HepG2 (cell line): ENCODE data around the gene METTL23. TPM values are rescaled to one million over a fixed set of nuclear protein-coding genes. Genes with fewer than 3 reads are reported as not detected.

Experiments used
- CENPT ChIP-seq: sonication (generic); formaldehyde crosslinking; IDR thresholded peaks from 2 replicates; pipeline ENCODE4 v1.8.0; 2022; ENCODE audit warnings: low read depth, mild to moderate bottlenecking, moderate library complexity, missing genetic modification reagents
- IRF2 ChIP-seq: IDR thresholded peaks from 2 replicates; pipeline ENCODE4 v1.6.1; 2018; ENCODE audit warnings: missing genetic modification reagents, missing compliant biosample characterization
- KLF13 ChIP-seq: sonication (generic); formaldehyde crosslinking; IDR thresholded peaks from 2 replicates; pipeline ENCODE4 v1.4.0; 2020; ENCODE audit warnings: mild to moderate bottlenecking, missing genetic modification reagents
- MEIS2 ChIP-seq: sonication (generic); formaldehyde crosslinking; IDR thresholded peaks from 2 replicates; pipeline ENCODE4 v1.9.0; 2021; ENCODE audit warnings: mild to moderate bottlenecking, missing genetic modification reagents
- MXI1 ChIP-seq: IDR thresholded peaks from 3 replicates; pipeline ENCODE4 v1.6.1; 2012; ENCODE audit warnings: low read depth, low read length, inconsistent platforms, borderline replicate concordance
- PLRG1 ChIP-seq: fragments of 450-650 bp; conservative IDR thresholded peaks from 2 replicates; pipeline ENCODE4 v1.6.1; 2016
- RFX1 ChIP-seq: fragments of 450-650 bp; IDR thresholded peaks from 2 replicates; pipeline ENCODE4 v1.6.1; 2017
- SATB2 ChIP-seq: sonication (generic); formaldehyde crosslinking; IDR thresholded peaks from 2 replicates; pipeline ENCODE4 v1.5.0; 2020; ENCODE audit warnings: missing genetic modification reagents
- SMYD3 ChIP-seq: sonication (generic); formaldehyde crosslinking; IDR thresholded peaks from 2 replicates; pipeline ENCODE4 v1.8.1; 2023; ENCODE audit warnings: mild to moderate bottlenecking, missing genetic modification reagents
- TBL1XR1 ChIP-seq: fragments of 150-350 bp; IDR thresholded peaks from 2 replicates; pipeline ENCODE4 v1.6.1; 2014; ENCODE audit warnings: borderline replicate concordance, low read length; ENCODE audit not compliant: partially characterized antibody
- ZNF101 ChIP-seq: sonication (generic); formaldehyde crosslinking; IDR thresholded peaks from 2 replicates; pipeline ENCODE4 v1.4.0; 2020; ENCODE audit warnings: mild to moderate bottlenecking, low read depth, missing genetic modification reagents, borderline replicate concordance
- ZNF317 ChIP-seq: sonication (generic); formaldehyde crosslinking; IDR thresholded peaks from 2 replicates; pipeline ENCODE4 v1.5.0; 2020; ENCODE audit warnings: mild to moderate bottlenecking, missing genetic modification reagents
- ZNF546 ChIP-seq: sonication (generic); formaldehyde crosslinking; conservative IDR thresholded peaks from 2 replicates; pipeline ENCODE4 v1.8.1; 2023; ENCODE audit warnings: mild to moderate bottlenecking, missing genetic modification reagents
- ZNF558 ChIP-seq: sonication (generic); formaldehyde crosslinking; IDR thresholded peaks from 2 replicates; pipeline ENCODE4 v1.9.0; 2022; ENCODE audit warnings: mild to moderate bottlenecking, missing genetic modification reagents, borderline replicate concordance
- ZNF615 ChIP-seq: sonication (generic); formaldehyde crosslinking; IDR thresholded peaks from 2 replicates; pipeline ENCODE4 v1.5.0; 2020; ENCODE audit warnings: mild to moderate bottlenecking, missing genetic modification reagents, borderline replicate concordance
- polyA plus RNA-seq, 8 experiments: library from polyadenylated mRNA; depleted of rRNA in 3 of 8; stranded (reverse) in 7 of 8; unstranded in 1 of 8; fragments of >200 nt; fragmentation: Illumina TruSeq in 4 of 8; extraction: Trizol in 4 of 8; gene quantifications; 2 replicates each; pipeline versions ENCODE4 v1.2.1 to v1.2.3, GENCODE V29; 2011 to 2016; ENCODE audit warnings: low read depth in 4 of 8, missing spikeins in 1 of 8, mixed read lengths in 1 of 8; ENCODE audit not compliant: insufficient read depth in 1 of 8
- total RNA-seq, 5 experiments: library from RNA; depleted of rRNA; stranded (reverse); fragments of >200 nt; fragmentation: Illumina TruSeq; extraction: Trizol; gene quantifications; 2 replicates each; pipeline ENCODE4 v1.2.3, GENCODE V29; 2016; ENCODE audit warnings: low read depth in 1 of 5
- TF ChIP-seq, protein P1 (sequence below), 2 experiments: sonication (generic) in 1 of 2; formaldehyde crosslinking in 1 of 2; IDR thresholded peaks; 2 replicates each; pipeline versions ENCODE4 v1.6.1 to v1.9.0; 2014 to 2022; ENCODE audit warnings: antibody characterized with exemption in 1 of 2, borderline replicate concordance in 1 of 2, inconsistent platforms in 1 of 2, low read depth in 1 of 2, missing genetic modification reagents in 1 of 2
- TF ChIP-seq, protein P2 (sequence below): sonication (generic); formaldehyde crosslinking; IDR thresholded peaks from 2 replicates; pipeline ENCODE4 v1.5.0; 2020; ENCODE audit warnings: missing genetic modification reagents, mild to moderate bottlenecking, borderline replicate concordance
- TF ChIP-seq, protein P3 (sequence below): sonication (generic); formaldehyde crosslinking; IDR thresholded peaks from 2 replicates; pipeline ENCODE4 v1.8.0; 2022; ENCODE audit warnings: missing genetic modification reagents, low read depth, mild to moderate bottlenecking, borderline replicate concordance
- TF ChIP-seq, protein P4 (sequence below): sonication (generic); formaldehyde crosslinking; IDR thresholded peaks from 2 replicates; pipeline ENCODE4 v1.4.0; 2020; ENCODE audit warnings: missing genetic modification reagents, borderline replicate concordance

METTL23 gene
- total and polyA plus RNA-seq, 2 of the 13 experiments (the other 11 are each of a cell fraction or from before 2014, with no cell fraction given), result 39.9 to 104 TPM

DNA sequence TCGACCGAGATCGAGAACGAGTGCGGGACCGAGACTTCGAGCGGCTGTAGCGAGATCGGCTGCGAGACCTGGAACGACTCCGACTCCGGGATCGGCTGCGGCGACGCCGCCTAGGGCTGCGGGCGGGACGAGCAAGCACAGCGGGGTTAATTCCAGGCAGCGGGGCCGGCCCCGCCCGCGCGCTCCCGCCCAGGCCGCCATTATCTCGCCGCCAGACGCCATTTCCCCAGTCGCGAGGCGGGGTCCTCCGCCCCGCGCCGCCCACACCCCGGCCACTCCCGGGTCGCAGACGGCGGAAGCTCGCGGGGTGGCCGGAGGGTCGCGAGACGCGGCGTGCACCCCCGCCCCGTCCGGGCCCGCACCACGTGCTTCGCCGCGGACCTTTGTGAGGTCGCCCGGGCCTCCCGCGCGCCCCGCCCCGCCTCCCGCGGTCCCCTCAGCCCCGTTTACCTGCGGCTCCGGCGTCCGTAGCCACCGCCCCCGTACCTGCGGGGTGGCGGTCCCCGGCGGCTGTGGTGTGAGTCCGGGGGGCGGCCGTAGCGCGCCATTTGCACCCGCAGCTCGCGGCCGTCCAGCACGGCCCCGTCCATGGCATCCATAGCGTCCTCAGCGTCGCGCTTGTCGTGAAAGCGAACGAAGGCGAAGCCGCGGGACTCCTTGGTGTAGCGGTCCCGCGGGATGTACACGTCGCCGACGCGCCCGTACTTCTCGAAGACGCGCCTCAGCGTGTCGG is 9.9 kb downstream of the METTL23 start (continued):
- TF ChIP-seq, protein P1, sequence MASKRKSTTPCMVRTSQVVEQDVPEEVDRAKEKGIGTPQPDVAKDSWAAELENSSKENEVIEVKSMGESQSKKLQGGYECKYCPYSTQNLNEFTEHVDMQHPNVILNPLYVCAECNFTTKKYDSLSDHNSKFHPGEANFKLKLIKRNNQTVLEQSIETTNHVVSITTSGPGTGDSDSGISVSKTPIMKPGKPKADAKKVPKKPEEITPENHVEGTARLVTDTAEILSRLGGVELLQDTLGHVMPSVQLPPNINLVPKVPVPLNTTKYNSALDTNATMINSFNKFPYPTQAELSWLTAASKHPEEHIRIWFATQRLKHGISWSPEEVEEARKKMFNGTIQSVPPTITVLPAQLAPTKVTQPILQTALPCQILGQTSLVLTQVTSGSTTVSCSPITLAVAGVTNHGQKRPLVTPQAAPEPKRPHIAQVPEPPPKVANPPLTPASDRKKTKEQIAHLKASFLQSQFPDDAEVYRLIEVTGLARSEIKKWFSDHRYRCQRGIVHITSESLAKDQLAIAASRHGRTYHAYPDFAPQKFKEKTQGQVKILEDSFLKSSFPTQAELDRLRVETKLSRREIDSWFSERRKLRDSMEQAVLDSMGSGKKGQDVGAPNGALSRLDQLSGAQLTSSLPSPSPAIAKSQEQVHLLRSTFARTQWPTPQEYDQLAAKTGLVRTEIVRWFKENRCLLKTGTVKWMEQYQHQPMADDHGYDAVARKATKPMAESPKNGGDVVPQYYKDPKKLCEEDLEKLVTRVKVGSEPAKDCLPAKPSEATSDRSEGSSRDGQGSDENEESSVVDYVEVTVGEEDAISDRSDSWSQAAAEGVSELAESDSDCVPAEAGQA (IDR thresholded peaks at IDR 0.05; ENCODE audit: low read depth), result peak; percentile 92
- TF ChIP-seq, protein P1 (CRISPR knock-in tag; IDR thresholded peaks at IDR 0.05; ENCODE audit: borderline replicate concordance), result no peak
- TF ChIP-seq SMYD3 (CRISPR knock-in tag) (no peak), PLRG1 (no peak), ZNF546 (peak; percentile 27; the same call in 1 of the 2 replicates), SATB2 (no peak; the same call in 1 of the 2 replicates), ZNF615 (CRISPR knock-in tag) (no peak), CENPT (CRISPR knock-in tag) (no peak; the same call in 1 of the 2 replicates), IRF2 (CRISPR knock-in tag) (peak; percentile 23; the same call in 1 of the 2 replicates), ZNF558 (CRISPR knock-in tag) (no peak), ZNF317 (CRISPR knock-in tag) (no peak), RFX1 (no peak), MEIS2 (peak; percentile 8; the same call in 1 of the 2 replicates), TBL1XR1 (no peak), ZNF101 (CRISPR knock-in tag) (no peak), MXI1 (peak; percentile 61; the same call in 1 of the 3 replicates), KLF13 (CRISPR knock-in tag) (no peak)
- TF ChIP-seq, protein P2, sequence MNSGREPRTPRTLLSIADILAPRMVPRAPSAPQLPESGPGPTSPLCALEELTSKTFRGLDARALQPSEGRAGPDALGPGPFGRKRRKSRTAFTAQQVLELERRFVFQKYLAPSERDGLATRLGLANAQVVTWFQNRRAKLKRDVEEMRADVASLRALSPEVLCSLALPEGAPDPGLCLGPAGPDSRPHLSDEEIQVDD (CRISPR knock-in tag), result no peak
- TF ChIP-seq, protein P3, sequence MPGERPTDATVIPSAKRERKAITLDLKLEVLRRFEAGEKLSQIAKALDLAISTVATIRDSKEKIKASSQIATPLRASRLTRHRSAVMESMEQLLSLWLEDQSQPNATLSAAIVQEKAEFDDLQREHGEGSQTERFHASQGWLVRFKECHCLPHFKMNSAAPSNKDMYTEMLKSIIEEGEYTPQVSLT, result no peak
- TF ChIP-seq, protein P4, sequence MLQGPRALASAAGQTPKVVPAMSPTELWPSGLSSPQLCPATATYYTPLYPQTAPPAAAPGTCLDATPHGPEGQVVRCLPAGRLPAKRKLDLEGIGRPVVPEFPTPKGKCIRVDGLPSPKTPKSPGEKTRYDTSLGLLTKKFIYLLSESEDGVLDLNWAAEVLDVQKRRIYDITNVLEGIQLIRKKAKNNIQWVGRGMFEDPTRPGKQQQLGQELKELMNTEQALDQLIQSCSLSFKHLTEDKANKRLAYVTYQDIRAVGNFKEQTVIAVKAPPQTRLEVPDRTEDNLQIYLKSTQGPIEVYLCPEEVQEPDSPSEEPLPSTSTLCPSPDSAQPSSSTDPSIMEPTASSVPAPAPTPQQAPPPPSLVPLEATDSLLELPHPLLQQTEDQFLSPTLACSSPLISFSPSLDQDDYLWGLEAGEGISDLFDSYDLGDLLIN (CRISPR knock-in tag), result peak; percentile 9; the same call in 1 of the 2 replicates
